HepG2 (cell line): ENCODE measurements around the gene ANKRD11.

Experiments
- AGO2 ChIP-seq: fragments of 200-400 bp; formaldehyde crosslinking; optimal IDR thresholded peaks from 2 replicates; pipeline ENCODE3; 2017; ENCODE audit warnings: mild to moderate bottlenecking, low read depth, low read length, moderate library complexity
- NR2F1 ChIP-seq, 2 experiments: fragments of 450-650 bp in 1 of 2; formaldehyde crosslinking in 1 of 2; IDR thresholded peaks; 2 replicates each; pipeline versions ENCODE4 v1.5.0 to v1.6.1; 2016 to 2020; ENCODE audit warnings: mild to moderate bottlenecking in 1 of 2, missing compliant biosample characterization in 1 of 2, missing genetic modification reagents in 1 of 2, moderate library complexity in 1 of 2
- POLR2AphosphoS5 ChIP-seq: IDR thresholded peaks from 2 replicates; pipeline ENCODE4 v1.6.1; 2012; ENCODE audit warnings: low read depth, low read length
- RBFOX2 ChIP-seq: fragments of 200-400 bp; formaldehyde crosslinking; IDR thresholded peaks from 2 replicates; pipeline ENCODE4 v1.6.1; 2017; ENCODE audit warnings: low read depth, mild to moderate bottlenecking, low read length
- TAF1 ChIP-seq: sonication (generic); formaldehyde crosslinking; IDR thresholded peaks from 2 replicates; pipeline ENCODE4 v1.4.0; 2020; ENCODE audit warnings: missing genetic modification reagents

DNA sequence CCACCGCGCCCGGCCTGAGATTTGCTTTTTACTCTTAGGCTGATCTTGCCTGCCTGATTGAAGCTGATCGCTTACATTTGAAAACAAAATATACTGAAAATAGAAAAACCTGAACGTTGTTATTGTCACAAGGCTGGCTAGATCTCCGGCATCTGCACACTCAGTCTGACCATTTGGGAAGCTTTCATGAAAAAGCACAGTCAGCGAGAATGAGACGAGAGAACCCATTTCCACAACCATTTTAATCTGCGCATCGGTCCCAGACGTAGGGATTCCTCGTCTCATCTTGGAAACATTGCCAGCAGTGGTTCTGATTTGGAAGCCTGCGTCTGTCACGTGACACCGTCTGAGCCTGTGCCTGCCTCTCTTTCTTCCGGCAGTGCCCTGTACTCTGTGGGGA lies 38.7 kb upstream of the ANKRD11 start:
- no peak for TF ChIP-seq POLR2AphosphoS5
- no peak for TF ChIP-seq AGO2
- no peak for TF ChIP-seq TAF1 (CRISPR knock-in tag)
- no peak for TF ChIP-seq RBFOX2
- TF ChIP-seq NR2F1 (CRISPR knock-in tag; IDR thresholded peaks at IDR 0.05), result no peak
